Ovary (tissue), 3 donors: ENCODE data around the gene ANKRD44.

Experiments
- POLR2A ChIP-seq: fragments of 450-650 bp; IDR thresholded peaks from one replicate; pipeline ENCODE4 v1.6.1; 2017; ENCODE audit warnings: antibody characterized with exemption, mild to moderate bottlenecking, moderate library complexity
- TF ChIP-seq, protein P1 (sequence below), 3 donors: fragments of 450-650 bp in 2 of 3; fragments of 200-600 bp in 1 of 3; IDR thresholded peaks; one replicate each; pipeline versions ENCODE4 v1.5.1 to v1.8.0; 2016 to 2022; ENCODE audit warnings: antibody characterized with exemption in 3 of 3, mild to moderate bottlenecking in 1 of 3
- donor health status: DM: no; HTN: no; CAD: no.

- TF ChIP-seq, protein P1, sequence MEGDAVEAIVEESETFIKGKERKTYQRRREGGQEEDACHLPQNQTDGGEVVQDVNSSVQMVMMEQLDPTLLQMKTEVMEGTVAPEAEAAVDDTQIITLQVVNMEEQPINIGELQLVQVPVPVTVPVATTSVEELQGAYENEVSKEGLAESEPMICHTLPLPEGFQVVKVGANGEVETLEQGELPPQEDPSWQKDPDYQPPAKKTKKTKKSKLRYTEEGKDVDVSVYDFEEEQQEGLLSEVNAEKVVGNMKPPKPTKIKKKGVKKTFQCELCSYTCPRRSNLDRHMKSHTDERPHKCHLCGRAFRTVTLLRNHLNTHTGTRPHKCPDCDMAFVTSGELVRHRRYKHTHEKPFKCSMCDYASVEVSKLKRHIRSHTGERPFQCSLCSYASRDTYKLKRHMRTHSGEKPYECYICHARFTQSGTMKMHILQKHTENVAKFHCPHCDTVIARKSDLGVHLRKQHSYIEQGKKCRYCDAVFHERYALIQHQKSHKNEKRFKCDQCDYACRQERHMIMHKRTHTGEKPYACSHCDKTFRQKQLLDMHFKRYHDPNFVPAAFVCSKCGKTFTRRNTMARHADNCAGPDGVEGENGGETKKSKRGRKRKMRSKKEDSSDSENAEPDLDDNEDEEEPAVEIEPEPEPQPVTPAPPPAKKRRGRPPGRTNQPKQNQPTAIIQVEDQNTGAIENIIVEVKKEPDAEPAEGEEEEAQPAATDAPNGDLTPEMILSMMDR (IDR thresholded peaks at IDR 0.05): no peak
- TF ChIP-seq POLR2A: no peak
These were observed 358.6 kb downstream of the ANKRD44 start for GRCh38 chr2:196951973-196952372.
